NCI-H510A treated with DMSO at 0.1 percent for 48 hours (cell line): Measurements from ENCODE around the gene DPM3.
A peak's percentile ranks its signal among the peaks of the same experiment; 100 is the strongest.

Source experiments
- DNase-seq: peaks from one replicate; lab custom pipeline; 2025; lab: John Stamatoyannopoulos, UW

DPM3 gene

DNA sequence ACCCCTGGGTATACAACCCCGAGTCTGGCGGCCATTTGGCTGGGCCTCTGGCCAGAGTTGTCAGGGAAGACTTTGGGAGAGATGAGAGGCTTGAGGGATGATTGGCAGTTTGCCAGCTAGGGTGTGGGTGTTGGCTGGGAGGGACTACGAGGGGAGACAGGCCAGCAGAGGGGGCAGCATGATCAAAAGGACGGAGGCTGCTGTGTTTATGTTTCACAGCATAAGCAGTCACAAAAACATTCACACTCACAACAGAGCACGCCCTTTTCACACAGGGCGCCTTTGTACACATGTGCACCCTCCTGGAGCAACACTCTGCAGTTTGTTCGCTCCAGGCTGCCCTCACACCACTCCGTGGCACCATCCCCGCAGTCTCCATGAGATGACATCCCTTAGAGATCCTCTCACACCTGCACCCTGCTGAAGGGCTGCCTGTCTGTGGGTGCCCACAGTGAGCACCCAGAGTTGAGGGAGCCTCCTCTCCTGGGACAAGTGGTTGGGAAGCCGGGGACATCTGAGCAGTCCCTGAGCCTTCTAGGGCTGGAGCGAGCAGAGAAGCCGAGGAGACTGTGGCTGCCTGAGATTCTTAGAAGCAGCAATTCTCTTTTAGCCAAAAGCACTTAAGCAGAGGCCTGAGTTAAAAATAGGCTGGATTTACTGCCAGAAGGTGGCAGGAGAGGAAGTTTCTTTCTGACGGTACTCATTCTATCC is 46.3 kb downstream of the DPM3 start:
- peak; percentile 60 for DNase-seq

DNA sequence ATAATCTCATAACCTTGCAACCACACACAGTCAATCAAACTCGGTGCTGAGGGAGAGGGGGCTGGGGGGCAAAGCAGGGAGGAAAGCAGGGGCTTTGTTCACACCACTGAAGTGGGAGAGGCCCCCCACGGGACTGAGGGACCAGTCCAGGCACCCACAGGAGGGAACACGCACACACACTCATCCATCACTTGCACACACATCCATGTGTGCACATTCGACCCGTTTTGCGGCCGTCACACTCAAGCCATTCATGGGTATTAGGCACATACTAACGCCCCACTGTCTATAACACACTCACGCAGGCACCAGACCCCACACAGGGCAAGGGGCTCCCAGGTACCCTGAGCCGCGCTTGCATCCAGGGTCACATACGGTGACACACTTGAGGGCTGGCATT is 47.7 kb downstream of the DPM3 start:
- no peak for DNase-seq

DNA sequence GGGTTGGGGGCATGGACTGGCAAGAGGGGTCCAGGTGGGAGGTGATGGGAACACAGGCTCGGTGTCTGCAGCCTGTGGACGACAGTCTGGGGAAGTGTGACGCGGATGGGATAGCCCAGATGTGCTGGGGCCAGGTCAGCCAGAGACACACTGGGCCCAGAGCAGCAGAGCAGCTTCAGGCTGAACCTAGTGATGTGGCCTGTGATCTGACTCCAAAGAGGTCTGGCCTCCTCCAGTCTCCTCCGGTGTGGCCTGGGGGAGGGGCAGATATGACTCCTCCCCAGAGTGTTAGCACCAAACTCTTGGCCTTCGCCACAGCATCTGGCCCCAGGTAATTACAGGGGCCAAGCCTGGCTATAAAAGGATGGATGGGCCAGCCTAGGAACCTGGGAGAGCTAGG is 48.2 kb downstream of the DPM3 start:
- DNase-seq, result no peak

DNA sequence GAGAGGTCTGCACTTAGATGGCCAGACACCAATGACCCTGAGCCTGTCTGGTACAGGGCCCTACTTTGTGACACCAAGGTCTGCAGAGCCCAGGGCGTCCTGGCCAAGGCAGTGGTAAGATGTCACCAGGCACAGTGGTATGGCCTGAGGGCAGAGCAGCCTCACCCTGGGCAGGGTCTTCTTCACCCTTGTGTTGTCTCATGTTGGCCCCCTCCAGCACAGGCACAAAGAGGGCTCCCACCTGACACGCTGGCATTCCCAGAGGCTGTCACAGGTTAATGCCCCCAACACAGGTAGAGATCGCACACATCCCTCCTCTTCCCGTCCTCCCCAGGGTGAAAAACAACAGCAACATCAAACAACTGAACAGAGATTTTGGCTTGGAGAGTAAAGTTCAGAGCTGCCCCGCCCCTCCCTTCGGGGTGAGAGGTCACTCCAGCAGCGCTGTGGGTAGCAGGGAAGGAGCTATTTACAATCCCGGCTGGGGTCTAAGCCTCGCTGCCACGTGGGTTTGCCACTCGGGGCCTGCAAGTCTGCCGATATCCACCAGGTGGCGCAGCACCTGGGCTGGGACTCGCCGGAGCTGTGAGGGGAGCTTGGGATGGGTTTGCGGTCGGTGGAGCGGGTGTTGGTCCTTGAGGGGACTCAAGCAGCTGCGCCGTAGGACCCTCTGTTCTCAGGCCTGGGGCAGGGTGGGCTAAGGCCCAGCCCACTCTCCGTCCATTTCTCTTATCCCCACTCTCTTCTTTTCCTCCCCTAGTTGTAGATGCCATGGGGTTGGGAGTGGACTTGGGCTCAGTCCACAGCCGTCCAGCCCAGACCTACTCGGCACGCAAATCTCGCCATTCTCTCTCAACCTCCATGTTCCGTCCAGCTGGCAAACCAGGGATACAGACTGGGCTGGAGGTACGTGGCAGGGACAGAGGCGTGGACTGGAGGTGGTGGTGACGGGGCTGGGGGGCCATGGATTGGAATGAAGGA is 49.0 kb downstream of the DPM3 start:
- DNase-seq, result peak; percentile 63
